Brain microvascular endothelial cell (primary cell): ENCODE measurements around the gene PNLDC1.
"Not testable (repeated sequence)": the region's sequence is repeated elsewhere in the genome, so short reads cannot be mapped to it uniquely, and the experiment has no call there.

Source experiments
- DNase-seq: peaks from one replicate; pipeline ENCODE4 v3.0.0-alpha.2; 2020
- H3K27ac ChIP-seq: fragments of 250-450 bp; sonication (Bioruptor Pico); 2 replicates; pipeline ENCODE4 v1.5.1; 2020; ENCODE audit warnings: mild to moderate bottlenecking, moderate library complexity
- H3K27me3 ChIP-seq: fragments of 250-450 bp; sonication (Bioruptor Pico); replicated peaks from 2 replicates; pipeline ENCODE4 v1.5.1; 2020; ENCODE audit warnings: mild to moderate bottlenecking
- H3K36me3 ChIP-seq: fragments of 250-450 bp; sonication (Bioruptor Pico); replicated peaks from 2 replicates; pipeline ENCODE4 v1.5.1; 2020; ENCODE audit warnings: mild to moderate bottlenecking
- H3K4me3 ChIP-seq: 2 replicates; pipeline ENCODE4 v1.5.1; 2011; ENCODE audit warnings: low read depth, mild to moderate bottlenecking, control low read depth, low read length, moderate library complexity
- in situ Hi-C: cut with HindIII; loops from 2 replicates; pipeline ENCODE4 v1.10.0; 2017; ENCODE audit warnings: low sequenced_read_pairs, low pct_ligation_motif_present
- TF ChIP-seq, protein P1 (sequence below): IDR thresholded peaks from 2 replicates; pipeline ENCODE4 v1.5.1; 2011; ENCODE audit warnings: low read depth, mild to moderate bottlenecking, moderate library complexity, low read length, control low read depth, inconsistent platforms; ENCODE audit errors: missing control alignments

The PNLDC1 gene

DNA sequence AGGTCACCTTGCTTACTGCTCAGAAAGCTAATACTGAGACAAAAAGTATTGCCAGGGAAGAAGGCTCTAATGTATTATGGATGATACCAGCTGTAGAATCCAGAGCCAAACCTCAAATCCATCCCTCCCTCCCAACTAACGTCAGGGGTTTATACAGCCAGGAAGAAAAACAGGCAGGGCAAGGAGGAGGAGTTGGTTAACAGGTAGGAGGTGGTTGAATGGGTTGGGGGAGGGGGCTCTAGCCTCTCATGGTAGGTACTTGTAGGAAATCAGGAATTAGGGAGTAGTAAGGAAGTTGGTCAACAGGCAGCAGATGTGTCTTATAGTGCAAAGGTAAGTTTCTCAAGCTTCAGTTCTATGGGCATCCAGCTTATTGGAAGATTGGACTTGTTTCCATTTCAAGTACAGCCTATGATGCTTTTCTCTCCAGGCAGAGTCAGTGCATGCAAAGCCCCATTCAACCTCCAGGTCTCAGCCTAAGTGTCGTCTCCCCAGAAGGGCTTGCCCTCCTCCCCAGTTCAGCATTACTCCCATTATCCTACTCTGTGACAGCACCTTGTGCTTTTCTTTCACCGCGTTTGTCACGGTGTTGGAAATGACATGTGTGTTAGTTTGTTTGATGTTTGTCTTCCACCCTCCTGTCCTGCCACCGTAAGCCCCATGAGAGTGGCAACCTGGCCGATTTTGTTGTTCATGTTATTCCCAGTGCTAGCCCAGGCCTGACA lies 38.1 kb downstream of the PNLDC1 start:
- in situ Hi-C loops, result no loop called here
- TF ChIP-seq, protein P1, sequence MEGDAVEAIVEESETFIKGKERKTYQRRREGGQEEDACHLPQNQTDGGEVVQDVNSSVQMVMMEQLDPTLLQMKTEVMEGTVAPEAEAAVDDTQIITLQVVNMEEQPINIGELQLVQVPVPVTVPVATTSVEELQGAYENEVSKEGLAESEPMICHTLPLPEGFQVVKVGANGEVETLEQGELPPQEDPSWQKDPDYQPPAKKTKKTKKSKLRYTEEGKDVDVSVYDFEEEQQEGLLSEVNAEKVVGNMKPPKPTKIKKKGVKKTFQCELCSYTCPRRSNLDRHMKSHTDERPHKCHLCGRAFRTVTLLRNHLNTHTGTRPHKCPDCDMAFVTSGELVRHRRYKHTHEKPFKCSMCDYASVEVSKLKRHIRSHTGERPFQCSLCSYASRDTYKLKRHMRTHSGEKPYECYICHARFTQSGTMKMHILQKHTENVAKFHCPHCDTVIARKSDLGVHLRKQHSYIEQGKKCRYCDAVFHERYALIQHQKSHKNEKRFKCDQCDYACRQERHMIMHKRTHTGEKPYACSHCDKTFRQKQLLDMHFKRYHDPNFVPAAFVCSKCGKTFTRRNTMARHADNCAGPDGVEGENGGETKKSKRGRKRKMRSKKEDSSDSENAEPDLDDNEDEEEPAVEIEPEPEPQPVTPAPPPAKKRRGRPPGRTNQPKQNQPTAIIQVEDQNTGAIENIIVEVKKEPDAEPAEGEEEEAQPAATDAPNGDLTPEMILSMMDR, result no peak
- no peak overlapping the region for H3K27ac ChIP-seq

DNA sequence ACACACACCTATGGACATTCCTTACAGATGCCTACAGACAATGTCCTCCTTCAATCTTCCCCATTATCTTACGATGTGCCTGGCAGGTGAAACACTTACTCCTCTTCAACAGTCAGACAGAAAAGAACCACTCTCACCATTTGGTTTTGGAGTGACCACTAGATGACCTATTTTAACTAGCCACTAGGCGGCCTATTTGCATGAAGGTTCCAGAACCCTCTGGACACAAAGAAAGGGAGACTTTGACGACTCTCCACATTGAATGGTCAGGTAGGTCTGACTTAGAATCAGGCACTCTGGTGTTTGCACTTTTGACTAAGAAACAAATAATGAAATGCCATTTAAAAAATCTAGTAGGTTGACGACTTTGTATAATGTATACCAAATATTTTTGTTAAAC lies 42.0 kb downstream of the PNLDC1 start:
- in situ Hi-C loops, result no loop called here

More for the DNA sequence above, 38.1 kb downstream of the PNLDC1 start:
- H3K27me3 ChIP-seq, result no peaks in the 10 kb centered on the region
- DNase-seq, result no peak
- H3K4me3 ChIP-seq, result no peak overlapping the region
- H3K36me3 ChIP-seq, result no peaks in the 10 kb centered on the region

DNA sequence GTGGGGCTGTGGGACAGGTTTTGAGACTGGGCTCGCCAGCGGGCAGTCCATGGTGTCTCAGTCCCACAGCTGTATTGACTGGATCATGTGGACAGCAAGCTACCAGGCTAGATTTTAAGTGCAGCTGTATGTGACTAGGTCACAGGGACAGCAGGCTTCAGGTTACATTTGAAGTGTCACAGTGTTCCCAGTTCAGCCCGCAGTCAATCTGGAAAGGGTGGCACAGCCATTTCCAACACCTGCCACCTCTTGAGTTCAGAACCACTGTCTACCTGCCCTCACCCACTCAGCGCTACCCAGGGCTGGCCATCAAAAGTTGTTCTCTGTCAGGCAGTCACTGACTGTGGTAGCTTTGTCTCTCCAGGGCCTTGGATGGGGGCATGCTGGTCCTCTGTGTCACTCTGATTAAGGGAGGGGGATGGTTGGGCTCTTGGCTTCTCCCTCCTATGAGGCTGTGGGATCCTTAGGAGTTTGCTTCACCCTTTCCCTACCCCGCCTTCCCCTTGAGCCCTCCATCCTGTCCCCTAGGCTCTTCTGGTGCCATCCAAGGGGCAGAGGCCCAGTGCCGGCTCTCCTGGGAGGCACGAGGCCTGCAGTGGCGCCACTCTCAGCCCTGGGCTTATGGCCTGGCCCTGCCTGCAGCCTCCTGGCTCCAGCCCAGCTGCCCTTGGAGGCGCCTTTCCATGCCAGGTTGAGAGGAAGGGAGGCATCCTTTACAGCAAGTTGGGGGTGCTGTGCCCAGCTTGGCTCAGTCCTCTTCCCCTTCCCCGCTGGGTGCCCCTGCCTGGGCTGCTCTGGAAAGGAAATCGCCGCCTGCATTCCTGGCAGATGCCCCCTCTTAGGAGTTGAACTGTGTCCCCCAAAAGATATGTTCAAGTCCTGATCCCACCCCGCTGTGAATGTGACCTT lies 44.9 kb downstream of the PNLDC1 start:
- Histone ChIP-seq H3K4me3 (no peak overlapping the region), H3K27me3 (no peaks in the 10 kb centered on the region), H3K36me3 (no peaks in the 10 kb centered on the region), H3K27ac (no peak overlapping the region)
- TF ChIP-seq, protein P1, result no peak
- in situ Hi-C loops, result no loop called here
- DNase-seq, result no peak

More for the DNA sequence above, 42.0 kb downstream of the PNLDC1 start:
- Histone ChIP-seq H3K27ac (no peak overlapping the region), H3K4me3 (no peak overlapping the region), H3K36me3 (no peaks in the 10 kb centered on the region), H3K27me3 (no peaks in the 10 kb centered on the region)
- no peak for DNase-seq
- TF ChIP-seq, protein P1, result peak; percentile 54

DNA sequence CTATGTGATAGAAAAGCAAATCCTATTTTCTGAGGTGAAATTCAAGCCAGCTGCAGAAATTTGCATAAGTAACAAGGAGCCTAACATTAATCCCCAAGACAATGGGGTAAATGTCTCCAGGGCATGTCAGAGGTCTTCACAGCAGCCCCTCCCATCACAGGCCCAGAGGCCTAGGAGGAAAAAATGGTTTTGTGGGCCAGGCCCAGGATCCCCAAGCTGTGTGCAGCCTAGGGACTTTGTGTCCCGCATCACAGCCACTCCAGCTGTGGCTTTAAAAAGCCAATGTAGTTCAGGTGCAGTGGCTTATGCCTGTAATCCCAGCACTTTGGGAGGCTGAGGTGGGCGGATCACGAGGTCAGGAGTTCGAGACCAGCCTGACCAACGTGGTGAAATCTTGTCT lies 48.5 kb downstream of the PNLDC1 start:
- H3K27me3 ChIP-seq, H3K27ac ChIP-seq, H3K4me3 ChIP-seq, in situ Hi-C loops, H3K36me3 ChIP-seq, DNase-seq: not testable (repeated sequence)

DNA sequence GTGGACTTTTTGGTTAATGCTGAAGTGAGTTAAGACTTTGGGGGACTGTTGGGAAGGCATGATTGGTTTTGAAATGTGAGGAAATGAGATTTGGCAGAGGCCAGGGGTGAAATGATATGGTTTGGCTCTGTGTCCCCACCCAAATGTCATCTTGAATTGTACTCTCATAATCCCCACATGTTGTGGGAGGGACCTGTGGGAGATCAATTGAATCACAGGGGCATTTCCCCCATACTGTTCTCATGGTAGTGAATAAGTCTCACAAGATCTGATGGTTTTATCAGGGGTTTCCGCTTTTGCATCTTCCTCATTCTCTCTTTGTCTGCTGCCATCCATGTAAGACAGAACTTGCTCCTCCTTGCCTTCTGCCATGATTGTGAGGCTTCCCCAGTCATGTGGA lies 49.8 kb downstream of the PNLDC1 start:
- H3K4me3 ChIP-seq, H3K36me3 ChIP-seq, DNase-seq, in situ Hi-C loops, H3K27me3 ChIP-seq, H3K27ac ChIP-seq: not testable (repeated sequence)

DNA sequence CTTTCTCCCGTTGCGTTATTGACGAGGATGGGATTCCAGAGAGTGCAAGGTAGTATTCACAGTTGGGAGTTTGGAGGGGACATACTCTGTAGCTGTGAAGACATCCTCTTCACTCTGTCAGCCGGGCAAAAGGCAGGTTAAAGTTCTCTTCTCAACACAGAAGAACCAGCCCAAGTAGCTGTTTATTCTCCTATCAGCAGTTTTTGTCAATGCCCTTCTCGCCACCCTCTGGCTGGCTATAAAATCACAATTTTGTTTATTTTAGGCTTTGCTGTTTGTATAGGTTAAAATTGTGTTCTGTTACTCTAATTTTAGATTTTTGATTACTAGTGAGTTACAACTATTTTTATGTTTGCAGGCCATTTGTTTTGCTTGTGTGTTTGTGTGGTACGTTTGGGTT lies 52.8 kb downstream of the PNLDC1 start:
- Histone ChIP-seq H3K4me3 (no peak overlapping the region), H3K27me3 (no peaks in the 10 kb centered on the region), H3K27ac (no peak overlapping the region), H3K36me3 (no peaks in the 10 kb centered on the region)
- TF ChIP-seq, protein P1, result peak; percentile 30
- in situ Hi-C loops, result no loop called here
- no peak for DNase-seq
